Activated naive CD4-positive, alpha-beta T cell treated with anti-CD3 and anti-CD28 coated beads, Interleukin-2, amount 50 U/mL, for 72 hours (primary cell): Measurements from ENCODE around the gene ATG16L2. TPM values are rescaled to one million over a fixed set of nuclear protein-coding genes. Genes with fewer than 3 reads are reported as not detected.

Experiments used
- ATAC-seq, 2 donors: fragments of 150-1000 bp; cut with Tn5 transposase; 2 replicates each; pipeline ENCODE4 v1.10.0; 2021; ENCODE audit warnings: mild to moderate bottlenecking in 2 of 2, moderate library complexity in 2 of 2
- DNase-seq, 2 donors: peaks; one replicate each; pipeline ENCODE4 v3.0.0; 2021 to 2022; ENCODE audit warnings: low spot score in 2 of 2
- H3K27ac Mint-ChIP-seq, 2 donors: one replicate each; pipeline ENCODE4 v1.8.0; 2022; ENCODE audit warnings: mild to moderate bottlenecking in 2 of 2, mixed read lengths in 2 of 2
- H3K36me3 Mint-ChIP-seq, 2 donors: one replicate each; pipeline ENCODE4 v1.8.0; 2022; ENCODE audit warnings: mixed read lengths in 2 of 2
- H3K9me3 Mint-ChIP-seq, 2 donors: one replicate each; pipeline ENCODE4 v1.8.0; 2022; ENCODE audit warnings: mixed read lengths in 2 of 2
- total RNA-seq, 2 donors: library from RNA; stranded (reverse); gene quantifications; one replicate each; pipeline ENCODE4 v1.2.3, GENCODE V29; 2022

The ATG16L2 gene
- total RNA-seq: 100 to 1,000 TPM in 1 of 2 donors, 10 to 100 TPM in 1; 64.2 to 189 TPM

- H3K36me3 Mint-ChIP-seq: peaks cover 44 to 56% of the 10 kb centered on the region in 2 donors
Observed at GRCh38 chr11:72814286-72815109, at the start of gene ATG16L2. ATG16L2 (plus strand) TSS chr11:72814411; CDS start chr11:72814446, 35 bp downstream.

GRCh38 chr11:72764503-72764902 lies 49.7 kb upstream of the ATG16L2 start:
- no peak for ATAC-seq
- DNase-seq: no peak
- no peaks in the 10 kb centered on the region for H3K36me3 Mint-ChIP-seq
- no peak overlapping the region for H3K27ac Mint-ChIP-seq
- no peaks in the 10 kb centered on the region for H3K9me3 Mint-ChIP-seq

More at GRCh38 chr11:72814286-72815109, at the start of gene ATG16L2:
- peak; percentile 62 to 77 for ATAC-seq
- no peaks in the 10 kb centered on the region for H3K9me3 Mint-ChIP-seq
- peak within 1 kb of the TSS; percentile 98 to 99 for H3K27ac Mint-ChIP-seq
- peak; percentile 73 to 93 for DNase-seq

- DNase-seq (no peak), ATAC-seq (no peak)
- no peaks in the 10 kb centered on the region for H3K9me3 Mint-ChIP-seq
- no peaks in the 10 kb centered on the region for H3K36me3 Mint-ChIP-seq
- no peak overlapping the region for H3K27ac Mint-ChIP-seq
Observed at GRCh38 chr11:72766152-72766902, 47.9 kb upstream of the ATG16L2 start.

GRCh38 chr11:72767203-72768062 lies 46.8 kb upstream of the ATG16L2 start:
- ATAC-seq: no peak
- Mint-ChIP-seq H3K27ac (no peak overlapping the region), H3K36me3 (no peaks in the 10 kb centered on the region), H3K9me3 (no peaks in the 10 kb centered on the region)
- DNase-seq: no peak

- Mint-ChIP-seq H3K9me3 (no peaks in the 10 kb centered on the region), H3K36me3 (no peaks in the 10 kb centered on the region), H3K27ac (no peak overlapping the region)
- DNase-seq (no peak), ATAC-seq (no peak)
Observed at GRCh38 chr11:72768581-72768980, 45.6 kb upstream of the ATG16L2 start.

- no peak for DNase-seq
- no peaks in the 10 kb centered on the region for H3K9me3 Mint-ChIP-seq
- no peaks in the 10 kb centered on the region for H3K36me3 Mint-ChIP-seq
- no peak overlapping the region for H3K27ac Mint-ChIP-seq
- no peak for ATAC-seq
Observed at GRCh38 chr11:72769680-72770079, 44.5 kb upstream of the ATG16L2 start.

GRCh38 chr11:72770799-72771198 lies 43.4 kb upstream of the ATG16L2 start:
- Mint-ChIP-seq H3K9me3 (no peaks in the 10 kb centered on the region), H3K27ac (peak overlapping the region in 1 of 2 donors; percentile 51), H3K36me3 (no peaks in the 10 kb centered on the region)
- DNase-seq (no peak), ATAC-seq (no peak)

- Mint-ChIP-seq H3K27ac (no peak overlapping the region), H3K36me3 (no peaks in the 10 kb centered on the region), H3K9me3 (no peaks in the 10 kb centered on the region)
- no peak for DNase-seq
- no peak for ATAC-seq
Observed at GRCh38 chr11:72771507-72771906, 42.7 kb upstream of the ATG16L2 start.

GRCh38 chr11:72772059-72772458 lies 42.2 kb upstream of the ATG16L2 start:
- H3K36me3 Mint-ChIP-seq: no peaks in the 10 kb centered on the region

GRCh38 chr11:72773291-72773690 lies 40.9 kb upstream of the ATG16L2 start:
- DNase-seq (no peak), ATAC-seq (no peak)
- no peak overlapping the region for H3K27ac Mint-ChIP-seq
- no peaks in the 10 kb centered on the region for H3K36me3 Mint-ChIP-seq
- no peaks in the 10 kb centered on the region for H3K9me3 Mint-ChIP-seq

More at GRCh38 chr11:72772059-72772458, 42.2 kb upstream of the ATG16L2 start:
- ATAC-seq (no peak), DNase-seq (no peak)
- Mint-ChIP-seq H3K27ac (peak overlapping the region; percentile 32 to 63), H3K9me3 (no peaks in the 10 kb centered on the region)

GRCh38 chr11:72773696-72774095 lies 40.5 kb upstream of the ATG16L2 start:
- no peaks in the 10 kb centered on the region for H3K9me3 Mint-ChIP-seq
- no peak for ATAC-seq
- no peaks in the 10 kb centered on the region for H3K36me3 Mint-ChIP-seq
- no peak overlapping the region for H3K27ac Mint-ChIP-seq
- no peak for DNase-seq

- DNase-seq: no peak
- no peak for ATAC-seq
- Mint-ChIP-seq H3K27ac (no peak overlapping the region), H3K9me3 (no peaks in the 10 kb centered on the region), H3K36me3 (no peaks in the 10 kb centered on the region)
Observed at GRCh38 chr11:72774499-72774898, 39.7 kb upstream of the ATG16L2 start.

- no peak for ATAC-seq
- Mint-ChIP-seq H3K36me3 (no peaks in the 10 kb centered on the region), H3K9me3 (no peaks in the 10 kb centered on the region), H3K27ac (no peak overlapping the region)
- no peak for DNase-seq
Observed at GRCh38 chr11:72775288-72776110, 38.7 kb upstream of the ATG16L2 start.

GRCh38 chr11:72776117-72776843 lies 37.9 kb upstream of the ATG16L2 start:
- ATAC-seq (no peak), DNase-seq (no peak)
- Mint-ChIP-seq H3K36me3 (no peaks in the 10 kb centered on the region), H3K9me3 (no peaks in the 10 kb centered on the region), H3K27ac (peak overlapping the region in 1 of 2 donors; percentile 44)
